ENCODE results near the gene HERC2.
"Not testable (repeated sequence)": the region's sequence is repeated elsewhere in the genome, so short reads cannot be mapped to it uniquely, and the experiment has no call there.

The HERC2 gene

DNA sequence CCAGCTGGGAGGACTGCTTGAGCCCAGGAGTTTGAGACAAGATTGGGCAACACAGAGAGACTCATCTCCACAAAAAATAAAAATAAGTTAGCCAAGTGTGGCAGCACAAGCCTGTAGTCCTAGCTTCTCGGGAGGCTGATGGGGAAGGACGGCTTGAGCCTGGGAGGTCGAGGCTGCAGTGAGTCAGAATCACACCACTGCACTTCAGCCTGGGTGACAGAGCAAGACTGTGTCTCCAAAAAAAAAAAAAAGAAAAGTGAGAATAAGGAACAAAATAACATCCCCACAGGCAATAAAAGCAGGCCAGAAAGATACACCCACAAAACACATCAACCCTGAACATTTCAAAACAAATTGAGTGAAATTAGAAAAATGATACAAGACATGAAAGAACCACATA, 174.2 kb downstream of the HERC2 start:
- H3K36me3 ChIP-seq: peaks cover 24% of the 10 kb centered on the region
- no peak overlapping the region for H3K27ac ChIP-seq
- H3K4me1 ChIP-seq (ENCODE audit: control insufficient read depth in 1 of 2, insufficient read depth in 1 of 2, low read depth in 1 of 2, low read length in 1 of 2): no peaks in the 10 kb centered on the region
- H3K9me3 ChIP-seq: no peaks in the 10 kb centered on the region
- TF ChIP-seq, protein P1, sequence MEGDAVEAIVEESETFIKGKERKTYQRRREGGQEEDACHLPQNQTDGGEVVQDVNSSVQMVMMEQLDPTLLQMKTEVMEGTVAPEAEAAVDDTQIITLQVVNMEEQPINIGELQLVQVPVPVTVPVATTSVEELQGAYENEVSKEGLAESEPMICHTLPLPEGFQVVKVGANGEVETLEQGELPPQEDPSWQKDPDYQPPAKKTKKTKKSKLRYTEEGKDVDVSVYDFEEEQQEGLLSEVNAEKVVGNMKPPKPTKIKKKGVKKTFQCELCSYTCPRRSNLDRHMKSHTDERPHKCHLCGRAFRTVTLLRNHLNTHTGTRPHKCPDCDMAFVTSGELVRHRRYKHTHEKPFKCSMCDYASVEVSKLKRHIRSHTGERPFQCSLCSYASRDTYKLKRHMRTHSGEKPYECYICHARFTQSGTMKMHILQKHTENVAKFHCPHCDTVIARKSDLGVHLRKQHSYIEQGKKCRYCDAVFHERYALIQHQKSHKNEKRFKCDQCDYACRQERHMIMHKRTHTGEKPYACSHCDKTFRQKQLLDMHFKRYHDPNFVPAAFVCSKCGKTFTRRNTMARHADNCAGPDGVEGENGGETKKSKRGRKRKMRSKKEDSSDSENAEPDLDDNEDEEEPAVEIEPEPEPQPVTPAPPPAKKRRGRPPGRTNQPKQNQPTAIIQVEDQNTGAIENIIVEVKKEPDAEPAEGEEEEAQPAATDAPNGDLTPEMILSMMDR (IDR thresholded peaks at IDR 0.05): no peak
- H3K4me3 ChIP-seq (ENCODE audit: low read depth in 1 of 2, low read length in 1 of 2): no peak overlapping the region
- no peaks in the 10 kb centered on the region for H3K27me3 ChIP-seq

DNA sequence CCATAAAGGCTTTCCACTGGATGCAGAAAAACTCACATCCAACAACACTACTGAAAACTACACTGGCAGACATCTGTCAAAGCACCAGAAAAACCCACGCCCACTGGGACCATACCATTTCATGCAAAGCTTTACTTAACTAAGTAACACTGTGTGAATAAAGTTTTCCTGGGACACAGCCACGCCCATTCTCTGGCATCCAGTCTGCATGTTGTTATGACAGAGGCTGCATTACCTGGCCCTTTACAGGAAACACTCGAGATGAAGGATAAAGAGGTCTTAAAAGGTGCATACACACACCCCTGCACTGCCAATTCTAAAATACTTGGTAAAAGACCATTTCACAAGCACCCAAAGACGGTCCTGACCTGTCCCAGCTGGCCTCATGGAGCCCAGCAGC, 176.6 kb downstream of the HERC2 start:
- not testable (repeated sequence) for H3K9me3 ChIP-seq; H3K4me3 ChIP-seq (ENCODE audit: low read depth in 1 of 2, low read length in 1 of 2); H3K27ac ChIP-seq; H3K27me3 ChIP-seq; H3K4me1 ChIP-seq (ENCODE audit: control insufficient read depth in 1 of 2, insufficient read depth in 1 of 2, low read depth in 1 of 2, low read length in 1 of 2)
- peaks cover 29% of the 10 kb centered on the region for H3K36me3 ChIP-seq

DNA sequence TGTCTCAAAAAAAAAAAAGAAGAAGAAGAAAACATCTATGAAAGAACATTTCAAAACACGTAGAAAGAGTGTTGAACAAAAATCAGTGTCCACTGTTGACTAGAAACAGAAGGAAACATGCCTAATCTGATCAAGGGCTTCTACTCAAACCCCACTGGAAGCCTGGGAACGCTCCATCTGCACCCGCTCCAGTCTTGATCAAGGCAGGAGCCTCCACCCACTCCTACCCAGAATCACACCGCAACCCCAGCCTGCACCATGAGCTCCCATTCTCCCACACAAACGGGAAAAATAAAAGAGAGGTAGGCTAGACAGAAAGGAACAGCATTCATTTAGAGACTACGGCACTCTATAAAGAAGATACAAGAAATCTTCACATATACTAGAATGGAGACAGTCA, 181.9 kb downstream of the HERC2 start:
- no peak overlapping the region for H3K27ac ChIP-seq
- H3K4me3 ChIP-seq (ENCODE audit: low read depth in 1 of 2, low read length in 1 of 2): no peak overlapping the region
- no peaks in the 10 kb centered on the region for H3K9me3 ChIP-seq
- no peaks in the 10 kb centered on the region for H3K27me3 ChIP-seq
- TF ChIP-seq, protein P1 (IDR thresholded peaks at IDR 0.05): no peak
- H3K4me1 ChIP-seq (ENCODE audit: control insufficient read depth in 1 of 2, insufficient read depth in 1 of 2, low read depth in 1 of 2, low read length in 1 of 2): peaks cover 30 to 34% of the 10 kb centered on the region in 2 experiments
- peaks cover 20% of the 10 kb centered on the region for H3K36me3 ChIP-seq

DNA sequence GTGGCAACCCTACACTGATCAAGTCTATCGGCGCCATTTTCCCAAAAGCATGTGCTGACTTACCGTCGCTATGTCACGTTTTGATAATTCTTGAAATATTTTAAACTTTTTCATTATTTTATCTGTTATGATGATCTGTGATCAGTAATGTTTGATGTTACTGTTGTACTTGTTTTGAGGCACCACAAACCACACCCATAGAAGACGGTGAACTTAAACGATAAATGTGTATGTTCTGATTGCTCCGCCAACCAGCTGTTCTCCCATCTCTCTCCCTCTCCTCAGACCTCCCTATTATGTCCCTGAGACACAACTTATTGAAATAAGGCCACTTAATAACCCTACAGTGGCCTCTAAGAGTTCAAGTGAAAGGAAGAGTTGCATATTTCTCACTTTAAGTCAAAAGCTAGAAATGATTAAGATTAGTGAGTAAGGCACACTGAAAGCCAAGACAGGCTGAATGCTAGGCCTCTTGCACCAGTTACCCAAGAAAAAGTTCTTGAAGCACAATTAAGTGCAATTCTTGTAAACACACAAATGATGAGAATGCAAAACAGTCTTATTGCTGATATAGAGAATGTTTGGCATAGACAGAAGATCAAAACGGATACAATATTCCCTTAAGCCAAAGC, 184.5 kb downstream of the HERC2 start:
- H3K4me3 ChIP-seq (ENCODE audit: low read depth in 1 of 2, low read length in 1 of 2); H3K9me3 ChIP-seq; H3K27me3 ChIP-seq; H3K36me3 ChIP-seq: not testable (repeated sequence)
- Histone ChIP-seq H3K27ac (peak overlapping the region; percentile 78), H3K4me1 (ENCODE audit: control insufficient read depth in 1 of 2, insufficient read depth in 1 of 2, low read depth in 1 of 2, low read length in 1 of 2) (peaks cover 55% of the 10 kb centered on the region in 2 experiments)

DNA sequence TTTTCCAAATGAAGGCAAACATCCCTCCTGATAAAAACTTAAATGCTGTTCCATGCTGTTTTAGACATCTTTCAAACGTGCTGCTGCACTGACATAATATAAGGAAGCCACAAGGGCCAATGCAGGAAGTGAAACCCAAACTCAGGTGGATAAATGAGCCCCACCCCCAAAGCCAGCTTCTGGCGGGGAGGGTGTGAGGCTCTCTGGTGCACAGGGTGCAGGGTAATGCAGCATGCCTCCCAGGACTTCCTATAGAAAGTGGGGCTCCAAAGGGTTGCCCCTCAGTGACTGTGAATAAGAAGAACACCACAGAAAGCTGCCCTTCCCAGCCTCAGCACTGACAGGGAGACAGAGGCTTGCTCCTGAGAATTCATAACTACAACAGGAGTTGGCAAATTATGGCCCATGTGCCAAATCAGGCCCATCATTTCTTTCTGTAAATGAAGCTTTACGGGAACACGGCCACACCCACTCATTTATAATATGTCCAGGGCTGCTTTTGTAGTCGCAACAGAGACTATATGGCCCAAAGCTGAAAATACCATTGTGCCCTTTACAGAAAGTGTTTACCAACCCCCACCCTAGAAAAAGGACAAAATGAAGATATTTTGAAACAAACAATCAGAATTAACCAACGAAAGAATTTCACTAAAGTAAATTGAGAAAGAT, 185.6 kb downstream of the HERC2 start:
- not testable (repeated sequence) for H3K4me3 ChIP-seq (ENCODE audit: low read depth in 1 of 2, low read length in 1 of 2); H3K36me3 ChIP-seq; H3K9me3 ChIP-seq; H3K27me3 ChIP-seq
- Histone ChIP-seq H3K27ac (peak overlapping the region; percentile 78), H3K4me1 (ENCODE audit: control insufficient read depth in 1 of 2, insufficient read depth in 1 of 2, low read depth in 1 of 2, low read length in 1 of 2) (peaks cover 55 to 57% of the 10 kb centered on the region in 2 experiments)

DNA sequence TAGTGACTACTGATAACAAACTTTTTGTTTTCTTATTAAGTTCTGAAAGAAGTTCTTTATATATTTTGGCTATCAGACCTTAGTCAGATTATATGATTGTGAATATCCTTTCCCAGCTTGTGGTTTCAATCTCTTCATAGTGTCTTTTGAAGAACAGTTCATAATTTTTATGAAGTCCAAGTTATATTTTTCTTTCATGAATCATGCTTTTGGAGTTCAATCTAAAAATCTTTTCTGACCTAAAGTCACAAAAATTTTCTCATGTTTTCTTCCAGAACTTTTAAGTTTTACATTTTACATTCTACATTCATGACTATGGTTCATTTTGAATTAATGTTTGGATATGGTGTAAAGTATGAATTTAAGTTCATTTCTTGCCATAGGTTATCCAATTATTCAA, 188.7 kb downstream of the HERC2 start:
- Histone ChIP-seq H3K27ac (no peak overlapping the region), H3K4me3 (ENCODE audit: low read depth in 1 of 2, low read length in 1 of 2) (no peak overlapping the region), H3K9me3 (no peaks in the 10 kb centered on the region), H3K4me1 (ENCODE audit: control insufficient read depth in 1 of 2, insufficient read depth in 1 of 2, low read depth in 1 of 2, low read length in 1 of 2) (peaks cover 53 to 64% of the 10 kb centered on the region in 2 experiments), H3K36me3 (peaks cover 13% of the 10 kb centered on the region), H3K27me3 (no peaks in the 10 kb centered on the region)
- TF ChIP-seq, protein P1 (IDR thresholded peaks at IDR 0.05): no peak

DNA sequence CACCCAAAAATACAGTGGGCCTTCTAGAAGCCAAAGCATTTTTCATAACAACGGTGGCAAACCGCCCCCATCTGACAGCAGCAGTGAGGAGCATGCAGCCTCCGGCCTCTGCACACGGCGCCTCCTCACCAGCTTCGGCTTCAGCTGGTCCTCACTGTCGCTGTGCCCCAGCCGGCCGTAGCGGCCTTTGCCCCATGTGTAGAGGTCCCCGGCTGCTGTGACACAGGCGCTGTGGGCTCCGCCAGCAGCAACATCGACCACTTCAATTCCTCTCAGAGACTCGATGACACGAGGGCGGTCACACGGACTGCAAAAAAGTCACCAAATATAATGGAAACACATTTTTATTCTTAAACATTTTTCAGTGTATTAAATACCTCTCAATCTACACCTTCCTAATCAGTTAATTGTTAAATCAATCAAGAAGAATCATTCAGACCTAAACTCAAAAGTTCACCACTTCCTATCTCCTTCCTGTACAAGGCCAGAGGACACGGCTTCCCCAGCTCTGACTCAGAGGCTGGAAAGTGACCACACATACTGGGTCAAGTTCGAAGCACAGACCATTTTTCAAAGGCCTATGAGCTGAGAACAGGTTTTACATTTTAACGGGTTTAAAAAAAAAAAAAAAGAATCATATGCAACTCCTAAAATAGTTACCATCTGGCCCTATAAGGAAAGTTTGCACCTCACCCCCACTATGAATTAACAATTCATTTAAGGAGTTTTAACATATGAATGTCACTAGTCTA, 189.3 kb downstream of the HERC2 start:
- peaks cover 13% of the 10 kb centered on the region for H3K36me3 ChIP-seq
- TF ChIP-seq, protein P1 (IDR thresholded peaks at IDR 0.05): no peak
- no peak overlapping the region for H3K27ac ChIP-seq
- H3K27me3 ChIP-seq: no peaks in the 10 kb centered on the region
- H3K4me1 ChIP-seq (ENCODE audit: control insufficient read depth in 1 of 2, insufficient read depth in 1 of 2, low read depth in 1 of 2, low read length in 1 of 2): peaks cover 56 to 67% of the 10 kb centered on the region in 2 experiments
- H3K9me3 ChIP-seq: no peaks in the 10 kb centered on the region
- no peak overlapping the region for H3K4me3 ChIP-seq (ENCODE audit: low read depth in 1 of 2, low read length in 1 of 2)

Data from neutrophil (primary cell).